NCI-H69 (cell line): ENCODE data around the gene BHLHA15.
"Not testable (repeated sequence)": the region's sequence is repeated elsewhere in the genome, so short reads cannot be mapped to it uniquely, and the experiment has no call there.

Experiments
- DNase-seq: peaks from one replicate; lab custom pipeline; 2025; lab: John Stamatoyannopoulos, UW

BHLHA15 gene

DNA sequence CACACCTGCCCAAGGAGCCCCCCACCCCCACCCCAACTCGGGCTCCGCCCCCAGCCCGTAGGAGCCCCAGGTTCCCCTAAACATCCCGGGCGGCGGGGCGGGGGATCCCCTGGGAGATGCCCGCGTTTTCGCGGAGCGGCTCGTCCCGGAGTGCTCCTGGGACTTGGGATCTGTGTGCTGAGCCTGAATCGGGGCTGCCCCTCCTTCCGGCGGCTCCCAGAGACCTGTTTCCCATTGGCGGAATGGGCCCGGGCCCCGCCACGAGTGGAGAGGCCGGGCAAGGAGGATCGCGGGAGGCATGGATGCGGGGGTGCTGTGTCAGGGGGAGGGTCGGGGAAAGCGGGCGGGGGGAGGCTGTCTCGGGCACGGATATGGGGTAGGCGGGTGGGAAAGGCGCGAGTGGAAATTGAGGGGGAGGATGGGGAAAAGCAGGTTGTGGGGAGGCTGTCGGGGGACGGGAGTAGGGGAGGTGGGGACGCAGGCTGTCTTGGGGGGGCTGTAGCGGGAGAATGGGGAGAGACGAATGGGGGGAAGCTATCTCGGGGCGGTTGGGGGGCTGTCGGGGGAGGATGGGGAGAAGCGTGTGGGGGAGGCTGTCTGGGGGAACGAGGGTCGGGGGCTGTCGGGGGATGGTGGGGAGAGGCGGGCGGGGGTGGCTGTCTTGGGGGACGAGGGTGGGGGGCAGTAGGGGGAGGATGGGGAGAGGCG lies 572 bp upstream of the BHLHA15 start:
- DNase-seq, result peak; percentile 71

GRCh38 chr7:98211676-98212531 lies 665 bp downstream of the BHLHA15 start:
- no peak for DNase-seq

GRCh38 chr7:98212532-98213041 lies 1.3 kb downstream of the BHLHA15 start:
- DNase-seq, result peak; percentile 11

- no peak for DNase-seq
These were observed 2.2 kb downstream of the BHLHA15 start for GRCh38 chr7:98213296-98213887.

DNA sequence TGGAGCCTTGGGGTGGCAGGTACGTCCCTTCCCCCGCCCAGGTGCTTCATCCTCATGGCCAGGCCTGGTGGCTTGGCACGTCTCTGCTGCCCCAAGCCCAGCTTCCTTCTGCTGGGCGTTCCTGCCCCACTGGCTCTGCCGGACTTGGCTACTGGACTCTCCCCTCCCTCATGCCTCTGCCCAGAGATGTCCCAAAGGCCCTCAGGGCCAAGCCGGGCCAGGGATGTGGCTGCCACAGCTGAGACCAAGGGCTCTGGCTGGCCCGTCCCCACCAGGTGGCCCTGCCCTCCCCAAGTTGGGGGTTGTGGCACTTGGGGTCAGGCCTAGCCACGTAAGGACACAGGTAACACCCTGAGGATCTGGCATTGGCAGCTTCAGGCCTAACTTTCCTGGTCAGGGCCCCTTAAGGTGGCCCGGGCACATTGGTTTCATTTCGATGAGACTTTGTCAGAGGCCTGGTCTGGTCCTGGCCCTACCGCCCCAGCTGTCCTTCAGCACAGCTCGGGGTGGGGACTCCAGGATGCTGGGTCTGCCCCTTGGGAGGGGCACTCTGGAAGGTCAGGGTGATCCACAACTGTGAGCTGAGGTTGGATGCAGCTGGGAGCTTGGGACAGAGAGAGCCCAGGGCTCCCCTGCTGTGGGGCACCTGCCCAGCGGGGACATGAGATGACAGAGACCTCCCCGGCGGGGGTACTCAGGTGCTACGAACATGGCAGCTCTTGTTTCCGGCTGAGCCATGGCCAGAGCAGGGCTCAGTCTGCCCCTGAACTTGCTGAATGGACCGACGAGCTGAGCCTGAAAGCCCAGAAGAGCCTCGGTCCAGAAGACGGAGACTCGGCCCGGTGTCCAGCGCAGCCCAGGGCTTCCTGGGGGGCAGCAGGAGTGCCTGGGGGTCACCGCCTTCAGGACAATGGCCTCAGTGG lies 2.9 kb downstream of the BHLHA15 start:
- DNase-seq, result no peak

DNA sequence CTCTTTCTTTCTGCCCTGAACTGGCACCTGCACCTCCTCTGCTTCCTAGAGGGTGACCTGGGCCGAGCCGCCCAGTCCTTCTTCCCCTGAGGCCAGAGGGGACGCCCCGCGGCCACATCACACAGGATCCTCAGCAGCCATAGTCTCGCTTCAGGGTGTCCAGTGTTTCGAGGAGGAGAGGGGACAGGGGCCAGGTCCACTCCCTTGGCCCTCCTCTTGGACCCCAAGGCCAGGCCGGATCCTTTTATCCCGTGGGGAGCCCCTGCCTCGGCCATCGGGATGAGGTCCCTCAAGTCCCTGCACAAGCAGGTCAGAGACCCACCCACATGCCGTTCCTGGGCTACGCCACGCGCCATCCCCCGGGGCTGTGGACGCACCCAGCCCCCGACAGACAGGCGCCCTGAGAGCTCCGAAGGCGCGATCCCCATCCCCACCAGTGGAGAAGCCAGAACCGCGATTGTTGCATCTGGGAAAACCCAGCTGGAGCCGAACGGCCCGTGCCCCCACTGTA lies 3.6 kb downstream of the BHLHA15 start:
- no peak for DNase-seq

- DNase-seq, result peak; percentile 75
These were observed 4.6 kb downstream of the BHLHA15 start for GRCh38 chr7:98215561-98216495.

GRCh38 chr7:98216941-98217622 lies 5.8 kb downstream of the BHLHA15 start:
- no peak for DNase-seq

GRCh38 chr7:98217623-98218582 lies 6.7 kb downstream of the BHLHA15 start:
- DNase-seq, result peak; percentile 57

DNA sequence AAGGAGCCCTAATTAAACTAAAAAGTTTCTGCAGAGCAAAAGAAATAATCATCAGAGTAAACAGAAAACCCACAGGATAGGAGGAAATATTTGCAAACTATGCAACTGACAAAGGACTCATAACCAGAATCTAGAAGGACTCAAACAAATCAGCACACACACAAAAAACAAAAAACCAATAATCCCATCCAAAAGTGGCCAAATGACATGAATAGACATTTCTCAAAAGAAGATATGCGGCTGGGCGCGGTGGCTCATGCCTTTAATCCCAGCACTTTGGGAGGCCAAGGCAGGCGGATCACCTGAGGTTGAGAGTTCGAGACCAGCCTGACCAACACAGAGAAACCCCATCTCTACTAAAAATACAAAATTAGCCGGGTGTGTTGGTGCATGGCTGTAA lies 8.1 kb downstream of the BHLHA15 start:
- not testable (repeated sequence) for DNase-seq

- no peak for DNase-seq
These were observed 10.6 kb downstream of the BHLHA15 start for GRCh38 chr7:98221611-98222532.

DNA sequence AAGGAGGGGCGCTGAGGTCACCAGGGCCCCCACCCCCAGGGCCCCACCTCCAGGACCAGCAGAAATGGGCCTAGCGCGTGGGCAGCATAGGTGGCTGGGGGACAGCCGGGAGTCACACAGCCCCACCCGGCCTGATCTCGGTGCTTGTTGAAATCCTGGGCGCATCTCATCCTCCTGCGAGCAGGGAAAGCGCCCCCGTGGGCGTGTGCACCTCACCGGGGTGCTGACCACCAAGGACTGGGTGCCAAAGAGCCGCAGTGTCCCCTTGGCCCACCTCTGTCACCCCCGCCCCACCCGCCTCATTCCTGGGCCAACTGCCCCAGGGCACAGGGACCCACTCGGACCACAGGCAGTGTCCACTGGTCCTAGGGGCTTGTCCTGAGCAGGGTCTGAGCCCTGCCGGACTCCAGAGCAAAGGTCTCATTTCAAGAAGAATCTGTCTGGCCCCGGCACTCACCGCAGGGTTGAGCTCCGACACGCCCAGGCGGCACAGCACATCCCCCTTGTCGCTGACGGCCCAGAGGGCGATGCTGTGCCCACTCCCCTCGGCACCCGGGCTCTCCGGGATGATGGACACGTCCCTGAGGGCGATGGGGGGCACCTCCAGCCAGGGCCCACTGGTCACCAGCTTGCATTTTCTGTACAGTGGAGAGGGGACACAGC lies 11.4 kb downstream of the BHLHA15 start:
- no peak for DNase-seq

DNA sequence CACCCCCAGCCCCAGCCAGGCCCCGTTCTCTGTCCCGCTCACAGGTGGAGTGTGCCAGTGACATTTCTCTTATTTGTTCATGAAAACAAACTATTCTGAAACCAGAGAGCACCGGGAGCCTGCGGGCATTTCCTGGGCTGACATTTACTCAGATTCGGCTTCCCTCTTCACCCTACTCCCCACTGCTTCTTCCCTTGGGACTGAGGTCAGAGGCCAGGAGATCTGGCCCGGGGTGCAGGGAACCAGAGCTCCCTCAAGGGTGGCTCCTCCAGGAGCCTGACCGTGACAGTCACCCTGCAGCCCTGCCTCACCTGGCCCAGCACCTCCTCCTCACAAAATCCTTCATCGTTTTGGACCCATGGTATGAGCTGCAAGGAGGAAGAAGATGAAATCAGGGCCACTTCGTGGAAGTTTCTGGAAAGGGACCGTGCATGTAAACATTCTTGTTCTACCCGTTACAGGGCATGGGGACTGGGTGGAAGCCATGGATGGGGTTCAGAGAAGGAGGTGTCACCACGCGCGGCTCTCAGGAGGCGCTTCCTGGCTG lies 12.2 kb downstream of the BHLHA15 start:
- no peak for DNase-seq

DNA sequence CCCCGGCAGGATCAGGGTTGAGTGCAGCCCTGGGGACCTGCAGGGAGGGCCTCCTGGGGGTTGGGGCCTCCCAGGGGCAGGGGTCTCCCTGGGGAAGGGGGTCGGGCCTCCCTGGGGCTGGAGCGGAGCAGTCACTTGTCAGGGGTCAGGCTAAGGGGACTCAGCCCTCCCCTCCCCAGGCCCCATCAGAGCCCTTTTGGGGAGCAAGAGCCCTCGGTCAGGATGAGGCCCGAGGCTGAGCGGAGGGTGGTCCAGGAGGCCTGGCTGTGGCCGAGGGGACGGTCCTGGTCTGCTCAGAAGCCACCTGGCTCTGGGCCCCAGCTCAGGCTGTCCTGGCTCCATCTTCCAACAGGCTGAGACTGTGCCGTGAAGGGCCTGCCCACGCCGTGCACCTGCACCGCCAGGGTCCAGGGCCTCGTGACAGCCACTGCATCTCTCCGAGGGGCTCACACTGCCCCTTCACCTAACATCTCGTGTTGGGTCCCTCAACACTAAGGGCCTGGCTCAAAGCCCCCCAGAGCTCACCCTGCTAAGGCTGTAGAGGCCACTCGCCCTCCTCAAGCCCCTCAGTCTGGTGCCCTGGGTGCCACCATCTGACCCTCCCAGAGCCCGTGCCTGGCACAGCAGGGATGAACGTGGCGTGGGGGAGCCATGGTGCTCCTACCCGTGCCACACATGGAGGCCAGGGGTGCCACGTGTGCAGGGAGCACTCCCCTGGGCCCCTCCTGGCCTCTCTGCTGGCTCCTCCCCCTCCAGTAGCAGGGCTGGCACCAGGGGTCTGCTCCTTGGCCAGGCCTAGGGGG lies 12.9 kb downstream of the BHLHA15 start:
- DNase-seq, result no peak

- no peak for DNase-seq
These were observed 13.5 kb downstream of the BHLHA15 start for GRCh38 chr7:98224701-98225181.
